VCaP (cell line): Measurements from ENCODE around the gene MARF1.
"Not testable (repeated sequence)": the region's sequence is repeated elsewhere in the genome, so short reads cannot be mapped to it uniquely, and the experiment has no call there.

ENCODE experiments used
- H3K27ac ChIP-seq: fragments of 450-650 bp; 2 replicates; pipeline ENCODE4 v1.5.1; 2017
- CTCF ChIP-seq: fragments of 450-650 bp; conservative IDR thresholded peaks from 2 replicates; pipeline ENCODE4 v1.5.1; 2017; ENCODE audit warnings: mild to moderate bottlenecking, moderate library complexity

MARF1 gene

GRCh38 chr16:15585956-15586355, 57.0 kb downstream of the MARF1 start:
- H3K27ac ChIP-seq, result no peak overlapping the region
- TF ChIP-seq CTCF, result no peak

- no peak for TF ChIP-seq CTCF
- no peak overlapping the region for H3K27ac ChIP-seq
These were observed 59.4 kb downstream of the MARF1 start for GRCh38 chr16:15583526-15583925.

- H3K27ac ChIP-seq, result no peak overlapping the region
- no peak for TF ChIP-seq CTCF
These were observed 61.7 kb downstream of the MARF1 start for GRCh38 chr16:15581127-15581815.

GRCh38 chr16:15578824-15579223, 64.1 kb downstream of the MARF1 start:
- no peak for TF ChIP-seq CTCF
- no peak overlapping the region for H3K27ac ChIP-seq

GRCh38 chr16:15576960-15577958, 65.7 kb downstream of the MARF1 start:
- no peak overlapping the region for H3K27ac ChIP-seq

GRCh38 chr16:15575293-15576049, 67.5 kb downstream of the MARF1 start:
- no peak overlapping the region for H3K27ac ChIP-seq
- no peak for TF ChIP-seq CTCF

More at GRCh38 chr16:15576960-15577958, 65.7 kb downstream of the MARF1 start:
- TF ChIP-seq CTCF, result no peak

- no peak for TF ChIP-seq CTCF
- H3K27ac ChIP-seq, result no peak overlapping the region
These were observed 68.4 kb downstream of the MARF1 start for GRCh38 chr16:15574614-15574948.

- H3K27ac ChIP-seq, result not testable (repeated sequence)
These were observed 68.9 kb downstream of the MARF1 start for GRCh38 chr16:15573896-15574613.
